ENCODE measurements around the gene PSAPL1.

DNA sequence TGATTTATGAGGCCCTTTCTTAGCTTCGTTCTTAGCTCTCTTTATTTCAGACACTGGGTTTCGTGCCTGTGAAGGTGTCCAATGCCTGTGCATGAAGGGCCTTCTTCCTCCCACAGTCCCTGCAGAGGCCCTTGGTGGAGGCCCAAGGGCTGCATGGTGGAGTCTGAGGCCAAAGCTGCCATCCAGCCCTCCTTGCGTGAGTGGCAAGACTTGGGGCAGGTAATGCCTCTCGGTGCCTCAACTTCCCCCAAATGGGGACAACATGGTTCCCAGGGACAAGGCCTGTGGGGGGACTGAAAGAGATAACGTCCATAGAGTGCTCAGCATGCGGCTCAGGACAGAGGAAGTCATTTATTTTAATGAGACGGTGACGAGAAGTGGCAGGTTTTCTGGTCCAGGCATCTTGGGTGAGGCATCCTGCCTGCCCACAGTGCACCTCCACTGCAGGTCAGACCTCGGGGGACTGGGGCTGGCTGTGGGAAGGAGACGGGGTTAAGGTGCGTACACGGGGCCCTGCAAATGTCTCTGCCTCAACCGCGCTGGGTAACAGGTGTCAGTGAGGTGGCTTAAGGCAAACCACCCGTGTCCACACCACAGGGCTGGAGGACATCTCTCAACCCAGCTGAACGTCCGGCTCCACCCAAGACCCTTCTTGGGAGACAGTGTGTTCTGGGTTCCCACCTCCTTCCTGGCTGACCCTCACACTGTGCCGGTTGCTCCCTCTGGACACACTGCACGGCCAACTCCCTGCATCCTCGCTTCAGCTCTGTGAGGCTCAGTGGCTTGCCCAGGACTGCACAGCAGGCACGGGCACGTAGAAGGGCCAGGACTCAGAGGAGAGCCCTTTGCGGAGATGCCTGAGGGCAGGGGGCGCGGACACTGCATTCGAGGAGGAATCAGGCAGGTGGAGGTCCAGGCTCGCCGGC lies 50.5 kb downstream of the PSAPL1 start:
- TF ChIP-seq EZH2 (IDR thresholded peaks at IDR 0.05): no peak
- TF ChIP-seq POLR2AphosphoS5 (IDR thresholded peaks at IDR 0.05; ENCODE audit: borderline replicate concordance, low read depth, low read length): no peak
- TF ChIP-seq FOXP2 (optimal IDR thresholded peaks at IDR 0.05; ENCODE audit: control extremely low read depth, extremely low read length, insufficient read depth): no peak
